T-helper 17 cell (primary cell): ENCODE measurements around the gene FCRLB. TPM values are rescaled to one million over a fixed set of nuclear protein-coding genes. Genes with fewer than 3 reads are reported as not detected.
A peak's percentile ranks its signal among the peaks of the same experiment; 100 is the strongest.

Experiments
- ATAC-seq: fragments of 150-1000 bp; cut with Tn5 transposase; 2 replicates; pipeline ENCODE4 v1.10.0; 2021; ENCODE audit warnings: mild to moderate bottlenecking, moderate library complexity
- DNase-seq, 3 donors: peaks; one replicate each; pipeline versions ENCODE4 v3.0.0 to v3.0.0-alpha.2; 2020 to 2021
- H3K9me3 ChIP-seq: one replicate; pipeline ENCODE4 v1.7.0; 2013; ENCODE audit warnings: low read length, mild to moderate bottlenecking; ENCODE audit not compliant: control insufficient read depth, poor library complexity, severe bottlenecking
- H3K27ac Mint-ChIP-seq: one replicate; pipeline ENCODE4 v1.8.0; 2022; ENCODE audit warnings: mild to moderate bottlenecking, moderate library complexity, mixed read lengths
- H3K27me3 Mint-ChIP-seq: one replicate; pipeline ENCODE4 v1.8.0; 2022; ENCODE audit warnings: mixed read lengths
- H3K36me3 Mint-ChIP-seq: one replicate; pipeline ENCODE4 v1.8.0; 2022; ENCODE audit warnings: low read depth, mixed read lengths
- H3K4me1 Mint-ChIP-seq: one replicate; pipeline ENCODE4 v1.8.0; 2022; ENCODE audit warnings: mild to moderate bottlenecking, mixed read lengths
- H3K4me3 Mint-ChIP-seq: one replicate; pipeline ENCODE4 v1.8.0; 2022; ENCODE audit warnings: mild to moderate bottlenecking, moderate library complexity, mixed read lengths
- total RNA-seq, 4 donors: library from RNA in 2 of 4; stranded (reverse) in 2 of 4; gene quantifications; one replicate each; pipeline ENCODE4 v1.2.3 and lab custom pipeline; 2022 to 2026

Gene FCRLB
- total RNA-seq, 2 donors from 2014 or later: 0.16 to 0.60 TPM

DNA sequence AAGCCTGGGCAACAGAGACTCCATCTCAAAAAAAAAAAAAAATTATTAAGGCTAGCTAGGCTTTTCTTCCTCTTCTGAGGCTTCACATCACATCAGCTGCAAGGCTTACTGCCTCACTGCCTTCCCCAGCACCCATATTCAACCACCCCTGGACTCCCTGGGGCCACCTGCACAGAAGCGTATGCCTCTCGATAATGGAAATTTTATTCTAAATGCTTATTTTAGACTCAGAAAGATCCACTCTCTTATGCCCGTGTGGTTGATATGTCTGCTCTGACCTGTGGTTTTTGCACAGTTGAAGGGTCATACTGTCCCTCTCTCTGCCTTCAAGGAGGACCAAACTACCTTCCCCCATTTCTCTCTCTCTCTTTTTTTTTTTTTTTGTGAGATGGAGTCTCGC, 15.8 kb upstream of the FCRLB start:
- ATAC-seq: peak; percentile 60
- no peaks in the 10 kb centered on the region for H3K9me3 ChIP-seq

DNA sequence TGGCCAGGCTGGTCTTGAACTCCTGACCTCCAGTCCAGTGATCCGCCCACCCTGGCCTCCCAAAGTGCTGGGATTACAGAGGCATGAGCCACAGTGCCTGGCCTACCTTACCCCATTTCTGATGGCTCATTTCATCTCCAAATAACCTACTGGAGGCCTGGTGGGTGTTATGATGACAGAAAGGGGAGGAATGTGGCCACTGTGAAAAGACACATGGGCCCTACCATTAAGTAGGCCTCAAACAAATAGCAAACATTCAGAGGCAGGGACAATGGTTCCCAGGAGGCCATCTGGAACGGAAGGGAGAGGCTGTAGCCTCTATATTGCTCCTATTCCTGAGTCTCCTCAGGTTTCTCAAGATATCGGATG, 15.2 kb upstream of the FCRLB start:
- Mint-ChIP-seq H3K4me1 (no peaks in the 10 kb centered on the region), H3K4me3 (no peak overlapping the region), H3K36me3 (peaks cover 3% of the 10 kb centered on the region), H3K27ac (no peak overlapping the region), H3K27me3 (peaks cover 23% of the 10 kb centered on the region)
- no peaks in the 10 kb centered on the region for H3K9me3 ChIP-seq
- no peak for ATAC-seq
- DNase-seq: no peak

More for the DNA sequence above, 15.8 kb upstream of the FCRLB start:
- Mint-ChIP-seq H3K4me3 (no peak overlapping the region), H3K36me3 (peaks cover 3% of the 10 kb centered on the region), H3K4me1 (no peaks in the 10 kb centered on the region), H3K27ac (no peak overlapping the region), H3K27me3 (peaks cover 21% of the 10 kb centered on the region)
- DNase-seq: no peak

DNA sequence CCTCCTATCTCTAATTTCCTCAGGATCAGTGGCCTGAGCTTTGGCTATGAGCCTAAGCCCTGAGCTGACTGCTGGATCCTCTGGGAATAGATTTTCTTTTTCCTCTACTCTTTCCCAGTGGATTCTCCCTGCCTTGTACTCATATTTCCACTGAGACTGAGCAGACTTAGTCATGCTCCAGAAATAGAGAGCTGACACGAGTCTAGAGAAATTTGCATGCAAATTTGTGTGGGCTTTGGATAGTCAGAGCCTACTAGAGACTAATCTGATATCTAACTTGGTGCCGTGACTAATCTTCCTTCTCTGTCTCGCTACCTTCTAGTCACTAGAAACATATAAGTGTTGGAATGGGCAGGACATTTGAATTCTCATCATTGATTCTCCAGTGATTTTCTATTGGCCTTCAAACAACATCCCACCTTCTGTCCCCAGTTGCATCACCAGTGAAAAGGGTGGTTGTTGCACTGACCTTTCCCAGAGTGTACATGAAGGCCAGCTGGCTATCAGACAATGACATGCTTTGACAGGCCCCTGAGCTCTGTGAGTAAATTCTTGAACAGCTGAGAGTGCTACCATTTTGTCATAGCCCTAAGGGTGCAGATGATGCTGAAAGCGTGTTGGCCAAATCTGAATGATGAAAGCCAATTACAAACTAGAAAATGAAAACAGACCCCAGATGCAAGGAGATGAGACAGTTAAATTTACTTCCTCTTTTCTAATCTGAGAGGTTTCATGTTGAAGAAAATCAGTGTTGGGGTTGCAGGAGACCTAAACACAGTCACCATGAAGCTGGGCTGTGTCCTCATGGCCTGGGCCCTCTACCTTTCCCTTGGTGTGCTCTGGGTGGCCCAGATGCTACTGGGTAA, 14.6 kb upstream of the FCRLB start, which contains the start of gene FCRLA:
Gene FCRLA, plus strand, starts transcription at position 748 of the 866 bp plus-strand sequence. Its CDS starts 36 bp downstream, at position 784.
- DNase-seq: no peak
- no peaks in the 10 kb centered on the region for H3K4me1 Mint-ChIP-seq
- ATAC-seq: peak; percentile 42
- peaks cover 3% of the 10 kb centered on the region for H3K36me3 Mint-ChIP-seq
- no peak within 1 kb of the TSS for H3K27ac Mint-ChIP-seq
- H3K27me3 Mint-ChIP-seq: peaks cover 23% of the 10 kb centered on the region
- H3K4me3 Mint-ChIP-seq: no peak within 1 kb of the TSS
- no peaks in the 10 kb centered on the region for H3K9me3 ChIP-seq

DNA sequence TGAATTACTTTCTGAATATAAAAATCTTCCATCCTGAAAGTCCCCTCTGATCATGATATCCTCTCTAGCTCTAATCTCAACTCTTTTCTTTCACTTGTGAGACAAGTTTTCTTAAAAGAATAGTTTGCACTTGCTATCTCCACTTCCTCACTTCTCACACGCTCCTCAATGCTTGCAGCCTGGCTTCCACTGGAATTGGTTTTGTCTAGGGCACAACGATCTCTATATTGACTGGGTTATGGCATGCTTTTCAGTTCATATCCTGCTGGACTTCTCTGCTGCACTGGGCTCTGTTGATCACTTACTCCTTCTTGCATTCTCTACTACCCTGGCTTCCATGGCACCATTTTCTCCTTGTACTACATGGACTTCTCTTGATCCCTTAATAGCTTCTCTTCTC, 13.8 kb upstream of the FCRLB start:
- DNase-seq: no peak
- H3K27ac Mint-ChIP-seq: no peak overlapping the region
- ATAC-seq: no peak
- H3K36me3 Mint-ChIP-seq: peaks cover 3% of the 10 kb centered on the region
- no peak overlapping the region for H3K4me3 Mint-ChIP-seq
- no peaks in the 10 kb centered on the region for H3K9me3 ChIP-seq
- H3K4me1 Mint-ChIP-seq: no peaks in the 10 kb centered on the region
- peaks cover 24% of the 10 kb centered on the region for H3K27me3 Mint-ChIP-seq

- DNase-seq: no peak
- Mint-ChIP-seq H3K4me3 (peak overlapping the region; percentile 19), H3K27me3 (peaks cover 32% of the 10 kb centered on the region), H3K4me1 (no peaks in the 10 kb centered on the region), H3K36me3 (peaks cover 5% of the 10 kb centered on the region), H3K27ac (no peak overlapping the region)
- ATAC-seq: no peak
- peaks cover 3% of the 10 kb centered on the region for H3K9me3 ChIP-seq
Observed at GRCh38 chr1:161709373-161709772, 12.0 kb upstream of the FCRLB start.

GRCh38 chr1:161710560-161710959, 10.8 kb upstream of the FCRLB start:
- peaks cover 3% of the 10 kb centered on the region for H3K9me3 ChIP-seq
- ATAC-seq (no peak), DNase-seq (no peak)
- H3K36me3 Mint-ChIP-seq: peaks cover 5% of the 10 kb centered on the region
- peaks cover 43% of the 10 kb centered on the region for H3K27me3 Mint-ChIP-seq
- no peak overlapping the region for H3K27ac Mint-ChIP-seq
- no peaks in the 10 kb centered on the region for H3K4me1 Mint-ChIP-seq
- no peak overlapping the region for H3K4me3 Mint-ChIP-seq

GRCh38 chr1:161718559-161719324, 2.6 kb upstream of the FCRLB start:
- H3K4me1 Mint-ChIP-seq: peaks cover 14% of the 10 kb centered on the region
- DNase-seq (no peak), ATAC-seq (peak; percentile 40)
- peaks cover 2% of the 10 kb centered on the region for H3K9me3 ChIP-seq
- H3K27me3 Mint-ChIP-seq: peaks cover 36% of the 10 kb centered on the region
- peak overlapping the region; percentile 41 for H3K27ac Mint-ChIP-seq
- peaks cover 10% of the 10 kb centered on the region for H3K36me3 Mint-ChIP-seq
- peak overlapping the region; percentile 69 for H3K4me3 Mint-ChIP-seq

DNA sequence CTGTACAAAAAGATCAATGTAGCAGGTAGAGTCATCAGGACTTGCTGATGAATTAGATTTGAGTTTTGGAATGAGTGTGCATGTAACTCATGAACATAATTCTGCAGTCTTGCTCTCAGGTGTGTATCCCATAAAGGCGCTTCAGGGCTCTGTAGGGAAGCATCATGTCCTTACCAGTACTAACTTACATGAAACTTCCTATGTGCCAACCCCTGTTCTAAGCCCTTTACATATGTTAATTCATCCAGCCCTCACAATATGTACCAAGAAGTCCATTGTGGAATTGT, 2.1 kb upstream of the FCRLB start:
- DNase-seq: no peak
- Mint-ChIP-seq H3K36me3 (peaks cover 10% of the 10 kb centered on the region), H3K4me3 (no peak overlapping the region), H3K27ac (peak overlapping the region; percentile 41), H3K27me3 (peaks cover 36% of the 10 kb centered on the region), H3K4me1 (peaks cover 14% of the 10 kb centered on the region)
- ATAC-seq: no peak
- no peaks in the 10 kb centered on the region for H3K9me3 ChIP-seq

- H3K9me3 ChIP-seq: no peaks in the 10 kb centered on the region
- Mint-ChIP-seq H3K4me1 (peaks cover 18% of the 10 kb centered on the region), H3K36me3 (peaks cover 10% of the 10 kb centered on the region), H3K27ac (no peak overlapping the region), H3K4me3 (no peak overlapping the region), H3K27me3 (peaks cover 26% of the 10 kb centered on the region)
- ATAC-seq (no peak), DNase-seq (no peak)
Observed at GRCh38 chr1:161720422-161720821, 922 bp upstream of the FCRLB start.

- H3K9me3 ChIP-seq: no peaks in the 10 kb centered on the region
- Mint-ChIP-seq H3K4me1 (peaks cover 30% of the 10 kb centered on the region), H3K27ac (peak overlapping the region; percentile 29), H3K36me3 (peaks cover 10% of the 10 kb centered on the region), H3K4me3 (no peak overlapping the region), H3K27me3 (peaks cover 15% of the 10 kb centered on the region)
- DNase-seq (no peak), ATAC-seq (no peak)
Observed at GRCh38 chr1:161721738-161722343, 497 bp downstream of the FCRLB start.

- Mint-ChIP-seq H3K4me1 (peaks cover 25% of the 10 kb centered on the region), H3K27ac (no peak overlapping the region), H3K27me3 (peaks cover 9% of the 10 kb centered on the region), H3K36me3 (peaks cover 5% of the 10 kb centered on the region), H3K4me3 (no peak overlapping the region)
- H3K9me3 ChIP-seq: no peaks in the 10 kb centered on the region
- ATAC-seq: no peak
- DNase-seq: no peak
Observed at GRCh38 chr1:161722406-161722805, 1.1 kb downstream of the FCRLB start.

- Mint-ChIP-seq H3K4me3 (no peak overlapping the region), H3K27ac (no peak overlapping the region), H3K36me3 (peaks cover 3% of the 10 kb centered on the region), H3K27me3 (peaks cover 5% of the 10 kb centered on the region), H3K4me1 (peaks cover 31% of the 10 kb centered on the region)
- ATAC-seq (no peak), DNase-seq (no peak)
- H3K9me3 ChIP-seq: no peaks in the 10 kb centered on the region
Observed at GRCh38 chr1:161723459-161724141, 2.3 kb downstream of the FCRLB start.
